Choroid plexus epithelial cell (primary cell): Measurements from ENCODE around the gene BTBD17.

Source experiments
- DNase-seq: peaks from one replicate; pipeline ENCODE4 v3.0.0-alpha.2; 2010; ENCODE audit warnings: low read depth
- H3K4me3 ChIP-seq: 2 replicates; pipeline ENCODE4 v1.5.1; 2011; ENCODE audit warnings: low read depth, mild to moderate bottlenecking, control low read depth, low read length, moderate library complexity
- TF ChIP-seq, protein P1 (sequence below): conservative IDR thresholded peaks from 2 replicates; pipeline ENCODE4 v1.5.1; 2011; ENCODE audit warnings: low read depth, mild to moderate bottlenecking, control low read depth, inconsistent platforms, low read length, moderate library complexity

BTBD17 gene

GRCh38 chr17:74330446-74330845 lies 31.2 kb downstream of the BTBD17 start:
- TF ChIP-seq, protein P1, sequence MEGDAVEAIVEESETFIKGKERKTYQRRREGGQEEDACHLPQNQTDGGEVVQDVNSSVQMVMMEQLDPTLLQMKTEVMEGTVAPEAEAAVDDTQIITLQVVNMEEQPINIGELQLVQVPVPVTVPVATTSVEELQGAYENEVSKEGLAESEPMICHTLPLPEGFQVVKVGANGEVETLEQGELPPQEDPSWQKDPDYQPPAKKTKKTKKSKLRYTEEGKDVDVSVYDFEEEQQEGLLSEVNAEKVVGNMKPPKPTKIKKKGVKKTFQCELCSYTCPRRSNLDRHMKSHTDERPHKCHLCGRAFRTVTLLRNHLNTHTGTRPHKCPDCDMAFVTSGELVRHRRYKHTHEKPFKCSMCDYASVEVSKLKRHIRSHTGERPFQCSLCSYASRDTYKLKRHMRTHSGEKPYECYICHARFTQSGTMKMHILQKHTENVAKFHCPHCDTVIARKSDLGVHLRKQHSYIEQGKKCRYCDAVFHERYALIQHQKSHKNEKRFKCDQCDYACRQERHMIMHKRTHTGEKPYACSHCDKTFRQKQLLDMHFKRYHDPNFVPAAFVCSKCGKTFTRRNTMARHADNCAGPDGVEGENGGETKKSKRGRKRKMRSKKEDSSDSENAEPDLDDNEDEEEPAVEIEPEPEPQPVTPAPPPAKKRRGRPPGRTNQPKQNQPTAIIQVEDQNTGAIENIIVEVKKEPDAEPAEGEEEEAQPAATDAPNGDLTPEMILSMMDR = no peak
- DNase-seq = no peak
- H3K4me3 ChIP-seq = no peak overlapping the region

- DNase-seq = no peak
- H3K4me3 ChIP-seq = no peak overlapping the region
- TF ChIP-seq, protein P1 = no peak
Measured at GRCh38 chr17:74329378-74329777, 32.3 kb downstream of the BTBD17 start.

DNA sequence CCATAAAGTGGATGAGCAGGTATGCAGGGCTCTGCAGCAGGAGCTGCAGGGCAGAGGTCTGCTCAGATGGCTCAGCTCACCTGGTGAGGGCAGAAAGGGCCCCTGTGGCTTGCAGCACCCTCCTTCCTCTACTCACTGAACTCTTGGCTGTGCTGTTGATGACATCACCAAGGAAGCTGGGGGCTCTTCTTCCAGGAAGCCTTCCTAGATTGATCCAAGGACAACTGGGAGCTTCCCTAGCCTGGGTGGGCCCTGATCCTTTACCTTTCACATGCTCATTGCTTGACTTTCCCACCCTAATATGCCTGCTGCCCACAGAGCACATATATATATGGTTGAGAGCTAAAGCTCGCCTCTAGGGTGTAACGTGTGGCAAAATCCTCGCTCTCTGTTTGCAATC lies 33.2 kb downstream of the BTBD17 start:
- DNase-seq = no peak
- TF ChIP-seq, protein P1 = no peak
- H3K4me3 ChIP-seq = no peak overlapping the region

DNA sequence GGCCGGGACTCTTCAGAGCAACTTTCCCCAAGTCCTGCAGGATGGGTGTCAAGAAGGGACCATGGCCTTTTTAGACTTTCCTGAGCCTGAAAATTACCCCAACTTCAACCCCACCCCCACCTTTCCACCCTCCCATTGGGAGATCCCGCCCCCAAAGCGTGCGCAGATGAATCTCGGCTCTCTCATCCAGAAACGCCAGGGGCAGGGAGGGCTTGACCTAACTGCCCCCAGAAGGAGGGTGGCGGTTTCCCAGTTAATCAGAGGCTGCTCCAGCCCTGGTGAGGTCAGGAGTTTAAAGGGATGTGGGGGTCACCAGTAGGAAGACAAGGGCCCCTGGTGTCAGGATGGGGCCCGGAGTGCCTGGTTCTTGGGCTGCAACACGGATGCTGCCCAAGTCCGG lies 35.2 kb downstream of the BTBD17 start:
- H3K4me3 ChIP-seq = no peak overlapping the region
- DNase-seq = no peak
- TF ChIP-seq, protein P1 = no peak

- TF ChIP-seq, protein P1 = no peak
- no peak for DNase-seq
- H3K4me3 ChIP-seq = no peak within 1 kb of the TSS
Measured at GRCh38 chr17:74325743-74326379, 35.8 kb downstream of the BTBD17 start, which contains the start of gene KIF19. TSS of gene KIF19 (plus strand) at chr17:74326226. CDS start at chr17:74326350, 124 bp downstream.

DNA sequence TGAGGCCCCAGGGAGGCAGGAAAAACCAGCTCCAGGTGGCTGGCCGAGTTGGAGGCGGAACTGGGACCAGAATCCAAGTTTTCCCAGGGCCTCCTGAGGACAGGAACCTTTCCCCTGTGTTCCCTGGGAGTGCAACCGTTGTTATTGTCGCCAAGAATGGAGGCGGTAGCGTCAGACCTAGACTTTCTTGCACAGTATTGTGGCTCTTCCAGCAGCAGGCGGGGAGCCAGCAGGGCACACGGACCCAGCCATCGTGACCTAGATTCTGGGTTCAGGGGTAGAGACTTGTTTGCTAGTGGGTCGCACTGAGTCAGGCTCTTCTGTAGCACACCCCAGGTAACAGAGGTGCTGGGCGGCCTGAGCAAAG lies 36.3 kb downstream of the BTBD17 start:
- no peak overlapping the region for H3K4me3 ChIP-seq
- TF ChIP-seq, protein P1 = no peak

DNA sequence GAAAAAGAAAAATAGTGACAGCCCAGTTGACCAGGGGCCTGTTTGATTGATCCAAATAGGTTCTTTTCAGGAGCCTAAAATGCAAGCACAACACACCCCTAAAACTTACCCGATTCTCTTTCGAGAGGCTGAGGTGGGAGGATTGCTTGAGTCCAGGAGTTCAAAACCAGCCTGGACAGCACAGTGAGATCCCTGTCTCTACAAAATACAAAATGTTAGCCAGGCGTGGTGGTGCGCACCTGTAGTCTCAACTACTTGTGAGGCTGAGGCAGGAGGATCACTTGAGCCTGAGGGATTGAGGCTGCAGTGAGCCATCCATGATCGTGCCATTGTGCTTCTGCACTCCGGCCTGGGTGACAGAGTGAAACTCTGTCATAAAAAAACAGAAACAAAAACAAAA lies 37.1 kb downstream of the BTBD17 start:
- H3K4me3 ChIP-seq = no peak overlapping the region
- DNase-seq = no peak
- TF ChIP-seq, protein P1 = no peak

More for the DNA sequence above, 36.3 kb downstream of the BTBD17 start:
- DNase-seq = no peak
